ENCODE measurements around the gene GLO1. TPM values are rescaled to one million over a fixed set of nuclear protein-coding genes. Genes with fewer than 3 reads are reported as not detected.

Gene GLO1
- total RNA-seq, 1 experiment from 2014 or later = 188 TPM

DNA sequence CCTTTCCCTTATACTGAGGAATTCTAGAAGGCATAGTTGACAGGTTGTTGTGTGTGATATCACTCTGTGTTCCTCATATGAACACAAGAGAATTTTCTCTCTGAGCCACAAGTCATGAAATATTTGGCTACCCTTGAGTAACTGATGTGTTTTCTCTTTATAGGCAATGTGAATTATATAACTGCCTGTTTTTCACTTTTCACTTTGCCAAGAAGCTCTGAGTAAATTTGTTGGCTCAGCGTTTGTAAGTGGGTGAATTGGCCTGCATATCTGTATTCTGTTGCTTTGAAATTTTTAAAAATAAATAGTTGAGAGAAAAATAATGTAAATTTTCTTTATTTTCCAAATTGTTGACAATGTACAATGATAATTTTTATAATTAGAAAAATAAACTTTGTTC is 58.0 kb downstream of the GLO1 start:
- no peak overlapping the region for H3K23ac ChIP-seq (ENCODE audit: insufficient read length, low read depth, low read length)
- no peak overlapping the region for H4K91ac ChIP-seq (ENCODE audit: insufficient read length, low read depth, low read length)
- no peak overlapping the region for H2BK5ac ChIP-seq (ENCODE audit: insufficient read length, low read length)
- H3T11ph ChIP-seq (ENCODE audit: low read length) = no peak overlapping the region
- no peak overlapping the region for H3K27ac ChIP-seq (ENCODE audit: insufficient read length, low read depth, low read length)
- Mint-ChIP-seq H3K4me3 (no peak overlapping the region), H3K9me3 (no peaks in the 10 kb centered on the region), H3K36me3 (ENCODE audit: insufficient read depth in 1 of 3, low read depth in 3 of 3) (no peaks in the 10 kb centered on the region), H3K27me3 (ENCODE audit: low read depth) (no peaks in the 10 kb centered on the region), H3K27ac (no peak overlapping the region), H3K4me1 (peaks cover 6 to 12% of the 10 kb centered on the region in 2 experiments)
- no peak overlapping the region for H3K4me2 ChIP-seq (ENCODE audit: insufficient read depth, insufficient read length, low read length)
- no peaks in the 10 kb centered on the region for H4K20me1 ChIP-seq (ENCODE audit: control insufficient read depth, insufficient read depth, insufficient read length)
- H3K23me2 ChIP-seq (ENCODE audit: insufficient read length, low read depth, low read length, poor library complexity, severe bottlenecking) = no peaks in the 10 kb centered on the region
- H2BK12ac ChIP-seq (ENCODE audit: insufficient read length, low read depth, low read length) = no peak overlapping the region
- H3K18ac ChIP-seq (ENCODE audit: insufficient read length, low read depth, low read length) = no peak overlapping the region
- no peak for DNase-seq
- H4K5ac ChIP-seq (ENCODE audit: insufficient read length, low read depth, low read length) = no peak overlapping the region
- H3K56ac ChIP-seq (ENCODE audit: insufficient read length, low read depth, low read length) = no peak overlapping the region
- H2BK120ac ChIP-seq (ENCODE audit: low read depth, low read length, poor library complexity, severe bottlenecking) = no peak overlapping the region
- no peak overlapping the region for H3K14ac ChIP-seq (ENCODE audit: insufficient read depth, low read length)
- WGBS (ENCODE audit: extremely low coverage, insufficient read length, low lambda C conversion rate) = no CpG with 5 or more reads among the region's 1 CpG
- H3K27me3 ChIP-seq (ENCODE audit: insufficient read depth, low read length) = no peaks in the 10 kb centered on the region
- no peaks in the 10 kb centered on the region for H3K4me1 ChIP-seq (ENCODE audit: insufficient read depth, low read length)
- no peak overlapping the region for H2BK15ac ChIP-seq (ENCODE audit: low read depth, low read length)
- no peak overlapping the region for H2AK5ac ChIP-seq (ENCODE audit: insufficient read length, low read length)
- no peak overlapping the region for H3K9ac ChIP-seq (ENCODE audit: extremely low read depth, insufficient read length, low read length)
- H3K4ac ChIP-seq (ENCODE audit: low read depth, low read length) = no peak overlapping the region
- no peak overlapping the region for H2BK20ac ChIP-seq (ENCODE audit: low read depth, low read length, poor library complexity, severe bottlenecking)
- no peak for TF ChIP-seq CTCF (conservative IDR thresholded peaks at IDR 0.05)
- H3K79me1 ChIP-seq (ENCODE audit: insufficient read depth, low read depth, low read length, poor library complexity, severe bottlenecking) = no peaks in the 10 kb centered on the region
- H3K9me3 ChIP-seq (ENCODE audit: control insufficient read depth, low read depth, low read length) = no peaks in the 10 kb centered on the region
- H3K79me2 ChIP-seq (ENCODE audit: insufficient read depth, low read length) = no peaks in the 10 kb centered on the region
- H4K8ac ChIP-seq (replicated peaks; ENCODE audit: insufficient read length, low read depth, low read length) = no peak overlapping the region
- H2AFZ ChIP-seq (ENCODE audit: low read length) = no peak overlapping the region
